GM21515 (cell line): Measurements from ENCODE around the gene PTOV1.

Experiments
- ATAC-seq: cut with Tn5 transposase; IDR thresholded peaks from one replicate; pipeline ENCODE4 v1.9.1; 2021; ENCODE audit not compliant: unreplicated experiment

The PTOV1 gene

GRCh38 chr19:49843265-49843664 is 7.7 kb upstream of the PTOV1 start:
- ATAC-seq: no peak

- no peak for ATAC-seq
These were observed 6.5 kb upstream of the PTOV1 start for GRCh38 chr19:49844138-49845095.

- no peak for ATAC-seq
These were observed 5.5 kb upstream of the PTOV1 start for GRCh38 chr19:49845414-49845813.

GRCh38 chr19:49846408-49846807 is 4.6 kb upstream of the PTOV1 start:
- no peak for ATAC-seq

GRCh38 chr19:49847731-49848696 is 2.9 kb upstream of the PTOV1 start:
- no peak for ATAC-seq

GRCh38 chr19:49848938-49849337 is 2.0 kb upstream of the PTOV1 start:
- ATAC-seq: no peak

- no peak for ATAC-seq
These were observed 1.3 kb upstream of the PTOV1 start for GRCh38 chr19:49849433-49850220.

GRCh38 chr19:49850221-49850486 is 805 bp upstream of the PTOV1 start:
- ATAC-seq: no peak

GRCh38 chr19:49851456-49852259 is 699 bp downstream of the PTOV1 start:
- ATAC-seq: no peak

- no peak for ATAC-seq
These were observed 1.7 kb downstream of the PTOV1 start for GRCh38 chr19:49852631-49853126.

GRCh38 chr19:49853852-49854377 is 3.0 kb downstream of the PTOV1 start:
- no peak for ATAC-seq

- ATAC-seq: no peak
These were observed 3.7 kb downstream of the PTOV1 start for GRCh38 chr19:49854378-49855263.

GRCh38 chr19:49855277-49855675 is 4.3 kb downstream of the PTOV1 start:
- no peak for ATAC-seq

GRCh38 chr19:49855676-49856573 is 5.0 kb downstream of the PTOV1 start:
- no peak for ATAC-seq

- no peak for ATAC-seq
These were observed 5.6 kb downstream of the PTOV1 start for GRCh38 chr19:49856574-49857021.

GRCh38 chr19:49857061-49857837 is 6.3 kb downstream of the PTOV1 start:
- no peak for ATAC-seq

- no peak for ATAC-seq
These were observed 6.8 kb downstream of the PTOV1 start for GRCh38 chr19:49857838-49858087.
